Activated T-helper 2 cell treated with anti-CD3 and anti-CD28 coated beads, Interferon-gamma antibody, Interleukin-2, Interleukin-4, amounts not matched to agents 10 μg/mL and 5 μg/mL and 100 μg/mL, durations not matched to agents 14 hours and 24 hours and 36 hours (primary cell): ENCODE measurements around the gene RASA3. TPM values are rescaled to one million over a fixed set of nuclear protein-coding genes. Genes with fewer than 3 reads are reported as not detected.
A peak's percentile ranks its signal among the peaks of the same experiment; 100 is the strongest.
"Not testable (repeated sequence)": the region's sequence is repeated elsewhere in the genome, so short reads cannot be mapped to it uniquely, and the experiment has no call there.

Experiments used
- DNase-seq: peaks from one replicate; pipeline ENCODE4 v3.0.0; 2021; ENCODE audit warnings: low spot score
- H3K27ac Mint-ChIP-seq: one replicate; pipeline ENCODE4 v1.8.0; 2021; ENCODE audit warnings: mixed read lengths
- H3K27me3 Mint-ChIP-seq: one replicate; pipeline ENCODE4 v1.8.0; 2021; ENCODE audit warnings: low read depth, mixed read lengths
- H3K36me3 Mint-ChIP-seq: one replicate; pipeline ENCODE4 v1.8.0; 2021; ENCODE audit warnings: low read depth, mixed read lengths
- H3K4me1 Mint-ChIP-seq: one replicate; pipeline ENCODE4 v1.8.0; 2021; ENCODE audit warnings: low read depth, mixed read lengths
- H3K4me3 Mint-ChIP-seq: one replicate; pipeline ENCODE4 v1.8.0; 2021; ENCODE audit warnings: low read depth, mild to moderate bottlenecking, moderate library complexity, mixed read lengths
- H3K9me3 Mint-ChIP-seq: one replicate; pipeline ENCODE4 v1.8.0; 2021; ENCODE audit warnings: mixed read lengths
- intact Hi-C: fragments of 100-400 bp; cut with micrococcal nuclease; formaldehyde crosslinking; loops from one replicate; pipeline ENCODE4 v1.15.1; 2023
- total RNA-seq: library from RNA; stranded (reverse); gene quantifications from 2 replicates; pipeline ENCODE4 v1.2.3, GENCODE V29; 2022

Gene RASA3, protein sequence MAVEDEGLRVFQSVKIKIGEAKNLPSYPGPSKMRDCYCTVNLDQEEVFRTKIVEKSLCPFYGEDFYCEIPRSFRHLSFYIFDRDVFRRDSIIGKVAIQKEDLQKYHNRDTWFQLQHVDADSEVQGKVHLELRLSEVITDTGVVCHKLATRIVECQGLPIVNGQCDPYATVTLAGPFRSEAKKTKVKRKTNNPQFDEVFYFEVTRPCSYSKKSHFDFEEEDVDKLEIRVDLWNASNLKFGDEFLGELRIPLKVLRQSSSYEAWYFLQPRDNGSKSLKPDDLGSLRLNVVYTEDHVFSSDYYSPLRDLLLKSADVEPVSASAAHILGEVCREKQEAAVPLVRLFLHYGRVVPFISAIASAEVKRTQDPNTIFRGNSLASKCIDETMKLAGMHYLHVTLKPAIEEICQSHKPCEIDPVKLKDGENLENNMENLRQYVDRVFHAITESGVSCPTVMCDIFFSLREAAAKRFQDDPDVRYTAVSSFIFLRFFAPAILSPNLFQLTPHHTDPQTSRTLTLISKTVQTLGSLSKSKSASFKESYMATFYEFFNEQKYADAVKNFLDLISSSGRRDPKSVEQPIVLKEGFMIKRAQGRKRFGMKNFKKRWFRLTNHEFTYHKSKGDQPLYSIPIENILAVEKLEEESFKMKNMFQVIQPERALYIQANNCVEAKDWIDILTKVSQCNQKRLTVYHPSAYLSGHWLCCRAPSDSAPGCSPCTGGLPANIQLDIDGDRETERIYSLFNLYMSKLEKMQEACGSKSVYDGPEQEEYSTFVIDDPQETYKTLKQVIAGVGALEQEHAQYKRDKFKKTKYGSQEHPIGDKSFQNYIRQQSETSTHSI
- total RNA-seq: 13.7 and 13.9 TPM in 2 replicates

DNA sequence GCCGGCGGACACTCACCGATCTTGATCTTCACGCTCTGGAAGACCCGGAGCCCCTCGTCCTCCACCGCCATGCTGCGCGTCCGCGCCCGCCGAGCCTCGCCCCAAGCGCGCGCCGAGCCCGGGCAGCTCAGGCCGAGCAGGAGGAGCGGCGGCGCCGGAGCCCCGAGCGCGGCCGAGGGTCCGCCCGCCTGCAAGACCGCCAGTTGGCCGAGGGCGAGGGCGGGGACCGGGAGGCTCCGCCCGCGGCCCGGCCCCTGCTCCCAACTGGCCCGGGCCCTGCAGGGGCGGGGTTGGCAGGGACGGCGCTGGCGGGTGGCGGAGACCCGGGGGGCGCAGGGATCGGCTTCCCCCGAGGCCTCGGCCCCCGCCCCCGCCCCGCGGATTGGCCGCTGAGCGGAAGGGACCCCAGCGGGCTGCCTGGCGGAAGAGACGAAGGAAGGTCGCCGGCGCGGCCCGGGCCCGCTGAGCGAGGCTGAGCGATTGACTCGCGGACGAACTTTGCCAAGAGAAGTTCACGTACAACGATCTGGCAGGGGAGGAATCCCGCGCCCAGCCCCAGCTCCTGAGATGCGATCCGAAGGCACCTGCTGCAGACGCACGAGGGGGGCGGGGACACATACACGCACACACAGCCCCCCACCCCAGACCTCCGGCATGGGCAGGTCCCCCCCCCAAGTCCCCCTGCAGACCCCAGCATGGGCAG lies at the start of gene RASA3:
Gene RASA3 (minus strand): TSS at position 205 of the 703 bp plus-strand sequence. CDS start 134 bp downstream, at position 71.
- Mint-ChIP-seq H3K9me3 (no peaks in the 10 kb centered on the region), H3K27me3 (peaks cover 13% of the 10 kb centered on the region), H3K4me3 (peak within 1 kb of the TSS; percentile 93), H3K36me3 (peaks cover 9% of the 10 kb centered on the region), H3K27ac (peak within 1 kb of the TSS; percentile 87), H3K4me1 (peaks cover 34% of the 10 kb centered on the region)
- intact Hi-C loops: loop anchor here (5.0 kb wide), 1 partner anchor 925 kb away; the partner anchor contains the start of genes CUL4A and PCID2
- peak; percentile 55 for DNase-seq

DNA sequence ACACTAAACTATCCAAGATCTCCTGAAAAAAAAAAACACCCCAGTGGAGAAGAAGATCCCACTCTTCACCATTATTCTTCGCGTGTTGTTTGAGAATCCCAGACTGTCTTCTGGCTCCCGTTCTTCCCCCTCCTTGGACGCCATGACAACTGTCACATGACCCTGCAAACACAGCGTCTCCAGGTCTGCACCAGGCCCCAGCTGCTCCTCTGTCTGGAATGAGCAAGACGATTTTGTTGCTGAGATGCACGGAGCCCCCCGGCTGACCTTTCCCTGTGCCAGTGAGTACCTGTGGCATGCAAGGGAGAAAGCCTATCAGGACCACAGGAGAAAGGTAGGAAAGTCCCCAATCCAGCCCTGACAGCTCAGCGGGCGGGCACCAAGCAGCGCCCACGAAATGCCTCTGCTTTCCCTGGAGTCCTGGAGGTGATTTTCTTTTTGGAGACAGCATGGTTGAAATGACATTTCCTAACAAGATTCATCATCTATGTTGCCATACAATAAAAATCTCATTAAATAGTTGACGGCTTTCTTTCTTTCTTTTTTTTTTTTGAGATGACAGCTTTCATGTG lies 46.8 kb upstream of the RASA3 start, which contains the start of gene CFAP97D2:
Gene CFAP97D2 (plus strand): TSS at position 171 of the 572 bp plus-strand sequence. CDS start 74 bp downstream, at position 245.
- intact Hi-C loops: no loop called here
- H3K27ac Mint-ChIP-seq: no peak within 1 kb of the TSS
- H3K4me1 Mint-ChIP-seq: peaks cover 2% of the 10 kb centered on the region
- H3K36me3 Mint-ChIP-seq: no peaks in the 10 kb centered on the region
- no peak for DNase-seq
- peaks cover 12% of the 10 kb centered on the region for H3K9me3 Mint-ChIP-seq
- no peak within 1 kb of the TSS for H3K4me3 Mint-ChIP-seq
- peaks cover 13% of the 10 kb centered on the region for H3K27me3 Mint-ChIP-seq

DNA sequence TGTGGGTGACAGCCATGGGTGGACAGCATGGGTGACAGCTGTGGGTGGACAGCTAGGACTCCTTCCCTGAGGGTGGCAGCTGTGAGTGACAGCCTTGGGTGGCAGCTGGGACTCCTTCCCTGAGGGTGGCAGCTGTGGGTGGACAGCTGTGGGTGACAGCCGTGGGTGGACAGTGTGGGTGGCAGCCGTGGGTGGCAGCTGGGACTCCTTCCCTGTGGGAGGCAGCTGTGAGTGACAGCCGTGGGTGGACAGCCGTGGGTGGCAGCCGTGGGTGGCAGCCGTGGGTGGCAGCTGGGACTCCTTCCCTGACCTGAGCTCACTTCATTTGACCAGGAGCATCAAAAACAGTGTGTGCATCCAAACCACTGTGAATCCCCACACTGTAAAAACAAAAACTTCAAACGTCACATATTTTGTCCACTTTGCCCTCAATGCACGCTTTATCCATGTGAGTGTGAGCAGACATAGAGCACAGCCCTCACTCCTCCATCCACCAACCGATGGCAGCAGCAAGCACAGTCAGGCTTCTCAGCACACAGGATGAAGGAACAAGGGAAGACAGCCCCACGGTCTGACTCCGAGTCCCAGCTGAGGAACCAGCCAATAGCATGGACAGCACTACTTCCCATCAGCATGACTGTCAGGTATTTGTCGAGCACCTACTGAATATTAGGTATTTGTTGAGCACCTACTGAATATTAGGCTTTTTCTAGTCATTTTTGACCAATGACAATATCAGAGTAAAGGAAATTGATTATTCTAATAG lies 45.0 kb upstream of the RASA3 start:
- H3K27ac Mint-ChIP-seq: no peak overlapping the region
- peaks cover 9% of the 10 kb centered on the region for H3K27me3 Mint-ChIP-seq
- H3K4me1 Mint-ChIP-seq: peaks cover 2% of the 10 kb centered on the region
- H3K36me3 Mint-ChIP-seq: peaks cover 3% of the 10 kb centered on the region
- H3K4me3 Mint-ChIP-seq: no peak overlapping the region
- intact Hi-C loops: no loop called here
- DNase-seq: no peak
- H3K9me3 Mint-ChIP-seq: peaks cover 25% of the 10 kb centered on the region

DNA sequence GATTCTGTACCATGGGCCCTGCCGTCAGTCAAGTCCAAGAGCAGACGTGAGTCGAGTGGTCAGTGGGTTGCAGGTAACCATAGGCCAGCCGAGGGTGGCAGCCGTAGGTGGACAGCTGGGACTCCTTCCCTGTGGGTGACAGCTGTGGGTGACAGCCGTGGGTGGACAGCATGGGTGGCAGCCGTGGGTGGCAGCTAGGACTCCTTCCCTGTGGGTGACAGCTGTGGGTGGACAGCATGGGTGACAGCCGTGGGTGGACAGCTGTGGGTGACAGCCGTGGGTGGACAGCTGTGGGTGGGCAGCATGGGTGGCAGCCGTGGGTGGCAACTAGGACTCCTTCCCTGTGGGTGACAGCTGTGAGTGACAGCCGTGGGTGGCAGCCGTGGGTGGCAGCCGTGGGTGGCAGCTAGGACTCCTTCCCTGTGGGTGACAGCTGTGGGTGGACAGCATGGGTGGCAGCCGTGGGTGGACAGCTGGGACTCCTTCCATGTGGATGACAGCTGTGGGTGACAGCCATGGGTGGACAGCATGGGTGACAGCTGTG lies 44.0 kb upstream of the RASA3 start:
- intact Hi-C loops, H3K27me3 Mint-ChIP-seq, H3K4me1 Mint-ChIP-seq, H3K4me3 Mint-ChIP-seq, H3K36me3 Mint-ChIP-seq, H3K27ac Mint-ChIP-seq, DNase-seq: not testable (repeated sequence)
- peaks cover 31% of the 10 kb centered on the region for H3K9me3 Mint-ChIP-seq

DNA sequence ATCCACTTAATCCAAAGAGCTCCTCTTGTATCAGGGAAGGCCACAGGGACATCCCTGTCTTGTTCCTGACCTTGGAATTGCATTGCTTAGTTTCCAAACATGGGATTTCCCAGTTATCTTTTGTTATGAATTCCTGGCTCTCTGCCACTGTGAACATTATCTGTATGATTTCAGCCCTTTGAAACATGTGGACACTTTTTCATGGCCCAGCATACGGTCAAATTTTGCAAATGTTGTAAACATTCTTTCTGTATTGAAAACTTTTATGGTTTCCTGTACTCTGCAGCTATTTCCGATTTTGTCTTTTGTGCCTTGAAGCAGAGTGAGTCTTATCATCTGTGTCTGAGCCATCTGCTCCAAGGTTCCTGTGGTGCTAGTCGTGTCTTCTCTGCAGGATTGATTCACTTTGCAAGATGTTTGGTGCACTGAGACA lies 42.1 kb upstream of the RASA3 start:
- H3K4me3 Mint-ChIP-seq: no peak overlapping the region
- intact Hi-C loops: no loop called here

DNA sequence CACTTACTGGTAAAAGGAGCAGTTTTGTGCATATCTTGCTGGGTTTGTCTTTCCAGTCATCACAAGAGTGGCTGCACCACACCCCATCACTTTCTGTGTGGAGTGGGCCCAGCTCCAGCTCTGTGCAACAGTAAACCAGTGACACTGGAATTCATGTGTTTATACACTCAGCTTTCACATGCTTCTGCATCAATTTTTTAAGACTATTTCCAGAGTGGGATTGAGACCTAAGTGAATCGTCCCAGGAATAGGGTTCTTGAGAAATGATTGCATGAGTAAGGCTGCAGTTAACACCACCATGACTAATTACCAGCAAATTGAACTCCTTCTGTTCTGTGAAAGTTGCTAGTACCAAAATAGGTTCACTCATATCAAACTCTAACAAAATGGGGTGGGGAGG lies 41.3 kb upstream of the RASA3 start:
- H3K4me3 Mint-ChIP-seq: no peak overlapping the region
- DNase-seq: no peak
- H3K4me1 Mint-ChIP-seq: no peaks in the 10 kb centered on the region
- intact Hi-C loops: no loop called here
- H3K9me3 Mint-ChIP-seq: peaks cover 31% of the 10 kb centered on the region
- peaks cover 3% of the 10 kb centered on the region for H3K36me3 Mint-ChIP-seq
- H3K27ac Mint-ChIP-seq: no peak overlapping the region
- peaks cover 13% of the 10 kb centered on the region for H3K27me3 Mint-ChIP-seq

More for the DNA sequence above, 42.1 kb upstream of the RASA3 start:
- Mint-ChIP-seq H3K4me1 (no peaks in the 10 kb centered on the region), H3K27me3 (peaks cover 9% of the 10 kb centered on the region), H3K9me3 (peaks cover 31% of the 10 kb centered on the region), H3K36me3 (peaks cover 3% of the 10 kb centered on the region), H3K27ac (no peak overlapping the region)
- no peak for DNase-seq

DNA sequence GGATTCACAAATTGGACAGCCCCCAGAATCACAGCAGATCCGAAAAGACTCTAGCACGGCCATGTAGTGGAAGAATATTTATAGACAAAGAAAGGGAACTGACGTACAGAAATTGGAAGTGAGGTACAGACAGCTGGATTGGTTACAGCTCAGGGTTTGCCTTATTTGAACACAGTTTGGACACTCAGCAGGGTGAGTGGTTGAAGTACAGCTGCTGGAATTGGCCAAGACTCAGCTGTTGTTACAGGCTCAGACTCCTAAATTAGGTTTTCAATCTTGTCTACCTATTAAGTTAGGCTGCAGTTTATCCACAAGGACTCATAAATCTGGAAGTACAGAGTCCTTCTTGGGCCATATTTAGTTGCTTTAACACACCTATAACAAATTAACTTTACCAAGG lies 40.8 kb upstream of the RASA3 start:
- no peak for DNase-seq
- peaks cover 9% of the 10 kb centered on the region for H3K27me3 Mint-ChIP-seq
- intact Hi-C loops: no loop called here

DNA sequence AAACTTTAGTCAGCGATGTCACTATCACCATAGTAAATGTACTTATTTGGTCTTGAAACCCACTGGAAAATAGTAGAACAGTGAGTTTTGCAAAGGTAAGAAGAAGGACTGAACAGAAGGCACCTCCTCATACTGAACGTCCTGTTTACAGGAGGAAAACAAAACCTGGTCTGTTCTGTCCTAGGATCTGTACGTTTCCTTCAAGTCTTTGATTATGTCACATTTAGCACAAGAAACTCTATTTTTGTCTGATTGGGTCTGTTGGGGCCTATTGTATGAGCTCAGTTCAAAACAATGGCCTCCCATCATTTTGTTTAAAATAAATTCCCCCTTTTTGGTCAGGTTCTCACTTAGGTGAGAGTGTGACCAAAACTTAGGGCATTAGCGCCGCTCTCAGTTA lies 35.5 kb upstream of the RASA3 start:
- intact Hi-C loops: no loop called here
- H3K27ac Mint-ChIP-seq: no peak overlapping the region
- H3K9me3 Mint-ChIP-seq: peaks cover 10% of the 10 kb centered on the region

More for the DNA sequence above, 40.8 kb upstream of the RASA3 start:
- no peaks in the 10 kb centered on the region for H3K4me1 Mint-ChIP-seq
- H3K9me3 Mint-ChIP-seq: peaks cover 31% of the 10 kb centered on the region
- H3K27ac Mint-ChIP-seq: no peak overlapping the region
- peaks cover 3% of the 10 kb centered on the region for H3K36me3 Mint-ChIP-seq
- no peak overlapping the region for H3K4me3 Mint-ChIP-seq

DNA sequence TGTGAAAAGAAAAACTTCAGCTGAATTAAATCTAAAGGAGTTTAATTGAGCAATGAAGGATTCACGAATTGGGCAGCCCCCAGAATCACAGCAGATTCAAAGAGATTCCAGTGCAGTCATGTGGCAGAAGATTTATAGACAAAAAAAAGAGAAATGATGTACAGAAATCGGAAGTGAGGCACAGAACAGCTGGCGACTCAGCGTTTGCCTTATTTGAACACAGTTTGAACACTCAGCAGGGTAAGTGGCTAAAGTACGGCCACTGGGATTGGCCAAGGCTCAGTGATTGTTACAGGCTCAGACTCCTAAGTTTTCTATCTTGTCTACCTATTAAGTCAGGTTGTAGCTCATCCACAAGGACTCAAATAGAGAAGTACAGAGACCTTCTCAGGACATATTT lies 35.0 kb upstream of the RASA3 start:
- peaks cover 6% of the 10 kb centered on the region for H3K9me3 Mint-ChIP-seq
- H3K4me3 Mint-ChIP-seq: no peak overlapping the region
- intact Hi-C loops: no loop called here
- DNase-seq: no peak
- H3K27ac Mint-ChIP-seq: no peak overlapping the region
- peaks cover 4% of the 10 kb centered on the region for H3K4me1 Mint-ChIP-seq
- peaks cover 17% of the 10 kb centered on the region for H3K27me3 Mint-ChIP-seq
- H3K36me3 Mint-ChIP-seq: no peaks in the 10 kb centered on the region

More for the DNA sequence above, 35.5 kb upstream of the RASA3 start:
- DNase-seq: no peak
- Mint-ChIP-seq H3K4me1 (no peaks in the 10 kb centered on the region), H3K4me3 (no peak overlapping the region), H3K36me3 (no peaks in the 10 kb centered on the region), H3K27me3 (peaks cover 13% of the 10 kb centered on the region)

DNA sequence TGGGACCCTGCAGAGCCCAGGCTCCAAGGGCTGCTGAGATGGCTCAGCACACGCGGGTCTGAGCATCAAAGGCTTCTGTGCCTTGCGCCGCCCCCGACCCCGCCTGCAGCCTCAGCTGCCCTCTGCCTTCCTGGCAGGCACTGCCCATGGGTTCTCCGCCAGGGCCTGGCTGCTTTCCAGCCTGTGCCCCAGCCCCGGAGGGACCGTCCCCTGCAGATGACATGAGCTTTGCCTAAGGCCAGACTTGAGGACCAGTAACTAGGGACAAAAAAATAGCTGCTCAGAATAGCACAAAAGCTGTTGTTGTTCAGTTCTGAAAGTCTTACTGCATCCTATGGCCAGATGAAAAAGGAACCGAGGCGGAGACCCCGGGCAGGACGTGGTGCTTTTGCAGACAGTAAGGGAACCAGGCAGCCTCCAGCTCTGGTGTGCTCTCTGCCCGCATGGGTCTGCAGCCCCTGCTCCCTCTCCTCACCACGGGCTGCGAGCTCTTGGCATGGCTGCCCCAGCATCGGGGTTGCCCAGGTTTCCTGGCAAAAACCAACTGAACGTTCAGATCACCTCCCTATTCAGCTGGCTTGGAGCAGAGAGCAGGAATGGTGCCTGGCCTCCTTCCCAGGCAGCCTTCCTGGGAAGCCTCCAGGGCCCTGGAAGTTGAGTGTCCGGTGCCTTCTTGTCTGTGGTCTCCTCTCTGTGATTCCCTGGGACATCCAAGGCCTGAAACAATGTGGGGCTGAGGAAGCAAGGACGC lies 34.1 kb upstream of the RASA3 start:
- Mint-ChIP-seq H3K4me3 (no peak overlapping the region), H3K4me1 (peaks cover 11% of the 10 kb centered on the region), H3K27ac (no peak overlapping the region), H3K36me3 (no peaks in the 10 kb centered on the region), H3K9me3 (peaks cover under 1% of the 10 kb centered on the region), H3K27me3 (peaks cover 17% of the 10 kb centered on the region)
- DNase-seq: no peak
- intact Hi-C loops: no loop called here
